Hippocampal formation (tissue), 2 donors: ENCODE measurements around the gene ARHGAP24.
A peak's percentile ranks its signal among the peaks of the same experiment; 100 is the strongest.

Source experiments
- DNase-seq, 2 donors: peaks; one replicate each; lab custom pipeline; 2025; lab: John Stamatoyannopoulos, UW

Gene ARHGAP24

DNA sequence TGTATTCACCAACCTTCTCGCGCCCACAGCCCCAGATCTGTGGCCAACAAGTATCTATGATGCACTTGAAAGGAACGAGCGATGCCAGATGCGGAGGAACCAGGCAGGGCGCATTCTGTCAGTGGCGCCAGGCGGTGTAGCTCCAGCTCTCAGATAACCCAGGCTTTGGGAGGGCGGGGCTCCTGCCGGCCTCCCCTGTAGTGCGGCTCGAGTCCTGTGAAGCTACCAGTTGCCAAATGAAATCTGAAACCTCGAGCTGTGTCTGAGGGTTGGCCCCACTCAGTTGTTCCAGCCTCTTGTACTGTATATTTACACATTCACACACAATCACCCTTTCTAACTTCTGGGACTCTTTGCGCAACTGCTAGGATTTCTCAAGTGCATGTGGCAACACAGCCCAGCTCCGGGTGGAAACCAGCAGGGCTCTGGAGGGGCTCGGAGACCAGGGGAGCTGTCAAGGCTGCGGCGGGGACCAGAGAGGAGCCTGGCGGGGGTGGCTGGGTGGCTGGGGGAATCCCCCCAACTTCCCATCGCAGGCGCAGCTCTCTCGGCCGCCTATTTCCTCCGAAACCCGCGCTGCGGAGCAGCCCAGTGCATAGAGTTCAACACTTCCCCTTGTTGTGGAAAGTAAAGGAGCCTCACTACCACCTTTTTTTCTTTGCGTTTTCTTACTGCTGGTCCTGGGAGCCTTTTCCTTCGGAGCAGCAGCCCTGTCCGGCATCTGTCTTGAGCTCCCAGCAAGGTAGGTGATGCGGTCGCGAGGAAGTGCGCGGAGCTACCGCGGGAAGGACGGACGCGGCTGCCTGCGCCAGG is at the start of gene ARHGAP24:
Gene ARHGAP24 (plus strand): TSS at position 333 of the 813 bp plus-strand sequence.
- peak; percentile 14 to 17 for DNase-seq

DNA sequence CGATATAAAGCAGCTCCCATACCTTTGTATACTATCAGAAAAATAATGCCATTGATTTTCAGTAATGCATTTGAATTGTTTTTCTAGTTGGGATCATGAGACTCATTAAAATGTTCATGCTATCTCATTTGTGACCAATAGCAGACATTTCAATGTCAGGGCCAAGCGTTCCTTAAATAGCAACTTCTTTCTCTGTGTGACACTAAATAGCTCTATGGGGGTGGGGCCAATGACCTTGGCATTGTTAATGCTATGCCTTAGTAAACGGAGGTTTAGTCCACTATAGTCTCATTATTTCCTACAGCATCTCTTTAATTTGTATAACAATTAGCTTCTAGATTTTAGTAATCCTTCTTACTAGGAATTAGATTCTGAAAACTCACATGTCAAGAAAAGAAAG is 48.6 kb upstream of the ARHGAP24 start:
- DNase-seq = no peak

DNA sequence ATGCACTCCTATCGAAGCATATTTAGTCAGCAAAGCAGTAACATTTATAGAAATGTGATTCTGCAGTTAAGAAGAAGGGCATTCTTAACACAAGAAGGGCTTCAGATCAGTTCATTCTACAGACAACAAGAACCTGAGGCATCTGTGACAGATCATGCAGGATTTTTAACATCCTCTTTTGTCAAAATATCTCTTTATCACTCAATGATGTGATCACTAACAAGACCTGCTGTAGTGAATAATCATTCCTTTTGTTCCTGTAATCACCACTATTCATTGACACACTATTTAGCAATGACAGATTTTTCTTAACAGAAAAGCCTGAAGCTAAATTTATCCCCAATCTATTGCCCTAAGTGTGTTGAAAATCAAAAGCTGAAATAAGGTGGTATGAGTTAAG is 47.8 kb upstream of the ARHGAP24 start:
- no peak for DNase-seq

DNA sequence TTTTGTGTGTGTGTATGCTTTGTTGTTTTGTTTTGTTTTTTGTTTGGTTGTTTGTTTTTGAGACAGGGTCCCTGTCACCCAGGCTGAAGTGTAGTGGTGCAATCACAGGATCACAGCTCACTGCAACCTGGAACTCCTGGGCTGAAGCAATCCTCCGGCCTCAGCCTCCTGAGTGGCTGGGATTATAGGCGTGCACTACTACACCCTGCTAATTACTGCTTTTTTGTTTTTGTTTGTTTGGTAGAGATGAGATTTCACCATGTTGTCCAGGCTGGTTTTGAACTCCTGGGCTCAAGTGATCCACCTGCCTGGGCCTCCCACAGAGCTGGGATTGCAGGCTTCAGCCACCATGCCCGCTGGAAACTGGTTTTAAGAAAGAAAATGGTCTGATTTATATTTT is 44.7 kb upstream of the ARHGAP24 start:
- no peak for DNase-seq

DNA sequence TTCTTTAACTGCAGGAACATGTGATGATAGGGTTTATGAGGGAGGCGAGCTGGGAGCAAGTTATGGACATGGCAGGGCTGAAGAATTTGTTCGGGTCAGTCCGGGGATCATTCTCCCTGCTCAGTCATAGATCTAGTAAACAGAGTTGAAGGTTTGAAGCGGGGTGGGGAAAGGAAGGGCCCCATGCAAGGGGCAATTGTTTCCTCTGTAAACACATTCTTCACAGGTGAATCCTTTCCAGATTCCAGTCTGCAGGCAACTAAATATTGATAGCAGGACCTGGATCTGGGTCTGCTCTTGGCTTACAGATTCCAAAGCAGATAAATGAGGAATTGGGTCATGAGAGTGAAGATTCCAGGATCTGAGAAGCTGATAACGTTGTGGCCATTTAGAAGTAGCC is 44.3 kb upstream of the ARHGAP24 start:
- DNase-seq = no peak

DNA sequence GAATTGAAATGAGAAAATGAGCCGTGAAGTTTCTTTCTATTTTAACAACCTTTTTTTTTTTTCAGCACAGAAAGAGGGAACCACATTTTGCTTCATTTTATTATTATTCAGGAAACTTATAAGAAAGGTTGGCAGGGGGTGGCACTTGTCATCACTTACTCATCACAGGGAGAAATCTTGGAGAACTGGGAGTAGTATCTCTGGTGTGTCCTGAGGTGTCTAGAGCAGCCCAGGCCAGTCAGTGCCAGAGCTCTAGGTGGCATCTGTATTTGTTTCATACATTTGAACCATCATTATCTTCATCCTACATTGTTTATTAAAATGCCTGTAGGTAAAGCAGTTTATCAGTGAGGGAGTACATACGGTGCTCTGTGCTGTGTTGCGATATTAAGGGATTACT is 43.8 kb upstream of the ARHGAP24 start:
- no peak for DNase-seq

DNA sequence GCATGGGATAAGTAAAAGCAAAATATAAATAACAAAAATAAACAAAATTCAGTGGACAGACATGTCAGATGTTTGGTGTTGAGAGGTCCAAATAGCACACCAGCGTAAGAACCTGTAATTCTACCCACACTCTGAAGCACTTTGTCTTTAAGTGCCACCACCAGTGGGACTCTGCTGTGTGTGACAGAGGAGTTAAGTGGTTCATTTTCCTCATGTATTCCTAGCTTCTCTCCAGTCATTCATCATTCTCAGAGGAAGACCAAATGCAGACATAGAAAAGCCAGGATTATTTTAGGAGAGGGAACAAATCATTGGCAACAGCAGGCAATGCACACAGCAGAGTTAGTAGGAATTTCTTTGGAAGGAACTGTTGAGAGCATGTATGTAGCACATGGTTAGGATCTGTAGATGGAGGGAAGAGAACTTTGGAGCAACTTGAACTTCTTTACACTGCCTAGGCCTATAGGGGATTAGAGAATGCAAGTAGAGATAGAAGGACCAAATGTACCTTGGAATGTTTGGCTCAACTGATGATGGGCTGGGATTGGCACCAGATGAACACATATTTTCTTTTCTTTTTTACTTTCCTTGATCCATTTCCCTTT is 43.0 kb upstream of the ARHGAP24 start:
- DNase-seq = no peak

DNA sequence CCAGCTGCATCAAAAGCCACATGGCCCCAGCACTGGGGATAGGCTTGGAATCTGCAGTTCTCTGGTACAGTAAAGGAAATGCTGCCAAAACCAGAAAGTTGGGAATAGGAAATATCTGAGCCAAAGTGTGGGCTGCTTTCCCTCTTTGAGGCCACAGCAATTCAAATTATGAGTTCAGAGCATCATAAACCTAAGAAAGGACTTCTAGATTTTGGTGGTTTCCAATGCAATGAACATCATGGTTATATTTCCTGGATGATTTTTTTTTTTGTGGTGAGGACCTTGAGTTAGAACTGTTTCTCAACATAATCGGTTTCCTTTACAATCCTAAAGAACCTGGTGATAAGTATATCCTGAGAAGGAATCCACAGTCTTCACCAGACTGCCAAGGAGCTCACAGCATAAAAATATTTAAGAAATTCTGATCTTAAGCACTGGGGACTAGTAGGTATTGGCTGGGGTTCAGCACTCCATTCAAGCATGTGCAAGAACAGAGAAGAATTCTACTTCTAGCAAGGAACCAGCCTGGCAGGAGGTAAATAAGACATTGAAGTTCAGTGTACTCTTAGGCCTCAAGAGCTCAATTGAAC is 29.8 kb upstream of the ARHGAP24 start:
- no peak for DNase-seq

DNA sequence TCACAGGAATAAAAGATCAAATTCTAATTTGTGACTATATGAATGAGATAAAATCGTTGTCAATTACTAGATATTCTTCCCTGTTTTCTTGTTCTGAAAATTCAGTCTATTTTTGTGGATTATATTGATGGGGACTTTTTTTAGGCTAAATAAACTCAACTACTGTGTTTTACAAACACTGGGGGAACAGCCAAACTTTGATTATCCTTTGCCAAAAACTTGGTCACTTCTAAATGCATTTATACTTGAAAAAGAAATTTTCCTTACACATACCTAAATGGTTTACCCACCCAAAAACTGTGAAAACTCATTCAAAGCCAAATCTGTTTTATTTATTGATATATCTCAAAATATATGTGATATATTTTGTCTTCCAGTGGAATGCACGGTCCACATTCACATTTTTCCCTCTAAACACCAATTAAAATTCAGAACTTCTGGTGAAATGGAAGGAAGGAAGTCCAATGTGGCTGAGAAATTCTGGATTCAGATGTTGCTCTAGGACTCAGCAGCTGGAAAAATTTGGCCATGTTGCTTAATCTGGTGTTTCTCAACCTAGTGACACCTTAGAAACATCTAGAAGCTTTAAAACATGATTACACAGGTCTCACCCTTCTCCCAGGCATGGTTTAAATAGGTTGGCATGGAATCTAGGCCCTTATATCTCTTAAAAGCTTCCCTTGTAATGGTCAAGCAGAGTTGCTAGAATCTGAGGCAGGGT is 28.6 kb upstream of the ARHGAP24 start:
- DNase-seq = no peak

DNA sequence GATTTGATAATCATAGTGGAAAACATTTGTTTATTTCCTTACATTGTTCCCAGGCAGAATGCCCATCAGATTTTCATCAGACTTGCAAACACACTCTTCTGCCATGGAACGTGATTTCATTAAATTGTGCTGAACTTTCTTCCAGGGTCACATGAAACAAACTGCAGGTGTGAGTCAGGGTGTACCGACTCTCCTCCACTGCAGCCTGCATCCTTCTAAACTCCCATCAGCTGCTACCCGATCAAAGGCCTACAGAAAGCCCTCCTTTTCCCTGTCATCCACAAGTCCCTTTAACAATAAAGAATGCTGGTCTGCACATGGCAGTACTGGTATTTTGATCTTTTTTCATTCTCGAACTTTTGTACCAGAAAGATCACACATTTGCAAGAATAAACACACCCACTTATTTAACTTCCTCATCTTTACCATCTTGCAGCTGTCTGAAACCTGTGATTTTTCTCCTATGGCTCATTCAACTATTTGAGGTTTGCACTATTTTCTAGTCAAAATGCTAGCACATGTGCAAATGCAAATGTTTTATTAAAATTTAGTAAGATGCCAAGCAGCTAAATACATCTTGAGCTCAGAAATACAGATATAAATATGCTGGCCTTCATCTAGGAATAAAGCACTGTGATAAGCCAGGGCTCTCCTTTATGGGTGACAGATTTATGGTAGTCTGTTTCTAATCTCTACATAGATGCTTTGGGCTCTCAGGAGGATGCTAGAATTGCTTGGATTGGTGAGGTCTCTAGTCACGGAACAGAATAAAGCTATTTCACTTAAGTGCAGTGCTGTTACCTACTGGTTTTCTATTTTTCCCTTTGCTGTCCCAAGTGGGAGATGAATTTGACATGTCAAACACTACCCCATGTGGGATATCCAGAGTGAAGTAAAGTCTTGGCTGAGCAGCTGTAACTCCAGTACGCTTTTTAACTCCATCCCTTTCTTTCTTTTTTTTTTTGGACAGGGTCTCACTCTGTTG is 25.8 kb upstream of the ARHGAP24 start:
- no peak for DNase-seq

DNA sequence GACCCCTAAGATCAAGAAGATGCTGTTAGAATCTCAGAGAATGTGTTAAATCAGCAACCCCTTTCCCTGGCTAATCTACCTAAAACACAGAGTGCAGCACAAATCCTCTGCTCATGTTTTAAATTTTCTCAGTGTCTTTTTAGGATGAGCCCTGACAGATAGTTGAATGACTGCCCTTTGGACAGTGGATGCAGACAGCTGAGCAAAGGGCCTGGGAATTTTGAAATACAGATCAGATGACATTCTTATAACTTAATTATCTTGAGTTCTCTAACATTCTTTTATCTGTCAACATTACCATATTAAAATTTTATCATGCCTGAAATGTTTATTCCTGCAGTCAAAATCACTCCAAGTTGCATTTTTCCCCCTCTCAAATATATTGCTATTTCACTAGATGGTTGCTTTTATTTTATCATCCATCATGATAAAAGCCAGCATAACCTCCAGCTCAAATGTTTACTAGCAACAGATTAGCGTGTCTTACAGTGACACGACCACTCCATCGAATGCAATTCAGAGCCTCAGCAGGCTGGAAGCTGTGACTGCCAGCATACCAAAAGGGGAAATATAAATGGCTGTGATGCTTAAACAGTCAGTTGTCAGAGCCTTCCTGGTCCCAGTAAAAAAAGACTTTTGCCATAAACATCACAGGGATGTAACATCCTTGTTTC is 22.8 kb upstream of the ARHGAP24 start:
- DNase-seq = no peak

DNA sequence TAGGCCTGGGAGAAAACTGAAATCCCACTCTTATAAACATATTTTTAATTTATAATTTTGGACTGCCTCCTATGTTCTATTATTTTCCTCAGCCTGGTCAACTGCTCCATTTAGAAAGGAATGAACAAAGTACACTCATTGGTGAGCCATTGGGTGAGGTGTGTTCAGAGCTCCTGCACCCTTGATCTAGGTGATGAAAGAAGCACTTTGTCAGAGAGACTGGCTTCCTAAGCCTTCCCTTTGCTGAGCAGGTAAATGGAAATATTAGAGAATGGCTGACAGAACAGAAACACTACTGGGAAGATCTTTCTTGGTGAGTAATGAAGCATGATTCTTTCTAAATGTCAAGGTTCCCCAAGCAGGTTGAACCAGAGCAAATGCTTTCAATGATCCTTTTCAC is 19.0 kb upstream of the ARHGAP24 start:
- DNase-seq = no peak

DNA sequence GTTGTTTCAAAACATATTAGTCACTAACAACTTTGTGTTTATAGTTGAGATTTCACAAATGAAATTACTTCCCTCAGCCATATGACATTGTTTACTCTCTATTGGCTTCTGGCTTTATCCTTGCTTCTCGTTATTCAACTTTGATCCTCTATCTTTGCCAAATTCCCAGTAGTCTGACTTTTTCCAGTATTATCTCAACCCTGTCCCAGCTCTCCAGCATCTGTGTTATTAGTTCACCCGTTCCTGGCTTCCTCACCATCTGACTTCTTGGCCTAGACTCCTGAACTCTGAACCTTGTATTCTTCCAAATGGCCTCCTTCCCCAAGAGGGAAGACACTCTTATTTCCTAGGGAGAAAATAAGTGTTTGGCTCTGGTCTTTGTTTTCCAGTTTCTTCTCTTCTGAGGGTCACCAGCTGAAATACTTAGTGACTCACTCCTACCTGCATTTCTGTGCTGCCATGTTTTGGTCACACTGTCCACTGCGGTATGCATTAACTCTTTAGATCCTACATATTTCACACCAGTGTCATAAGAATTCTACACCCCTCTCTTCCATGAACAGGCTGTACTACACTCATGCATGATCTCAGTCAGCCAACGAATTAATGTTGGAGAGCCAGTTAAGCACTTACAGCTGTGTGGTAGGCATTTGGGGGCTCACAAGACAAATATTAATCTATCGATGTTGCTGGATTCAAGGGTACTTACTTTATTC is 17.0 kb upstream of the ARHGAP24 start:
- DNase-seq = no peak

DNA sequence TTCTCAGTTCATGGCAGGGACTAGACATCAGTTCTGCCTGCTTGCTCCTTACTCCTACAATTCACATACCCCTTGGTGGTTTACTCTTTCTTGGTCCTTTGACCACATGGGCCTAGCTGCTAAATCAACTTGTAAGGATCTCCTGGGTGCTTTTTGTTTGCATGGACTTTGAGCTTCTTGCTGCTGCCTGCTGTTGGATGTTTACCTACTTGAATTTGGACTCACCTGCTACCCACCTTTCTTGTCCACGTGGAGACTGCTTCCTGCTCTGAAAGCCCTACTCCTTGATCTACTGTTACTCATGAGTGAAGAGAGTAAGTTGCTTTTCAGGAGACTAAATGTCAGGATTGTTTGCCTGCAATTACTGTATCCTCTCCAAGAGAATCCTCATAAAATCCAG is 15.2 kb upstream of the ARHGAP24 start:
- DNase-seq = no peak

DNA sequence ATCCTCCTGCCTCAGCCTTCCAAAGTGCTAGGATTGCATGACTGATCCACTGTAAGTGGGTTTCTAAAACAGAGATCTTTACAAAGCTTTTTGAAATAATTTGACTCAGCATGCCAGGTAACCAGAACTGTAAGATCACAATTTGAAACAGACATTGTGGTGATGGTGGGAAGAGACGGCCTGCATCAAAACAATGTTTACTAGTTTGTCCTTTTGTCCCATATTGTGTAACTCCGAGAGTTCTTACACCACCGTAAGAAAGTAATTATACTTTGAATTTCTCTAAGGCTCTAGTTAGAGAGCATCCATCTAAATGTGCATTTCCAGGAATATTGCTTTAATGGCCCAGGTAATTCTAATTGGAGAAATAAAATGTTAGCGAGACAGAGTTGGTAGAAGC is 594 bp upstream of the ARHGAP24 start:
- DNase-seq = no peak

DNA sequence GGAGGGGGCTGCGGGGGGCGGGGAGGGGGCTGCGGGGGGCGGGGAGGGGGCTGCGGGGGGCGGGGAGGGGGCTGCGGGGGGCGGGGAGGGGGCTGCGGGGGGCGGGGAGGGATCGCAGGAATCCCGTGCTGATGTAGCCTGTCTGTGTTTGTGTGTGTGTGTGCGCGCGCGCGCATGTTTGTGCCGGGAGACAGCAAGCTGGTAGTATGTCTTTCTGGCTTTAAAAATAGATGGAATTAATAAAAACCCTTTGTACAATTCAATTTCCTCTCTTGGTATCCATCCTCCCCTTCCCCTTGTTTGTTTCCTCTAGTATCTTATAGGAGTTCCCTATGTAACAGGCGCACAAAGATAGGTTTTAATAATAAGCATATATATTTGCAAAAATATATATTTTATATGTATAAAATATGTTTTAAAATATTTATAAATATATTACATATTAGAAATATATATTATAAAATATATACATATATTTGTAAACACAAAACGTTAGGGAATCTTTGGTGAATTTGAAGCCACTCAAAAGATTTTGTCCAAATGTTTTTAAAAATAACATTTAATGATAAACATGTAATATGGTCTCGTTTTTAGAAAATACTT is 782 bp downstream of the ARHGAP24 start:
- DNase-seq = no peak

DNA sequence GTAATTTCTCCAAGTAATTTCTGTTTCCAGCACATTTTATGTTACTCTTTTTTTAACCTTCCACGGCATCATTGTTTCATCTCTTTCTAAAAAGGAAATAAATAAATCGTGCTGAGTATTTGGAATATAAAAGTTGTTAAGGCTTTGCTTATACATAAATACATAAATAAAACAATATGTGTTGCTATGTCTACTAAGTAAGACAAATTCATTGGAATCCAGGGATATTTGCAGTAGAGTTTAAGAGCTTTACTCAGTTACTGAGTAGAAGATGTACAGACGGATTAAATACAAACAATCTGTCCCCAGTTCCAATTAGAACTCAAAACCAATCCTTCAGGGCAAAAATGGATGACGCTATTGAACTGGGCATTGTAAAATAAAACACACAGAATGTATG is 1.4 kb downstream of the ARHGAP24 start:
- DNase-seq = no peak

DNA sequence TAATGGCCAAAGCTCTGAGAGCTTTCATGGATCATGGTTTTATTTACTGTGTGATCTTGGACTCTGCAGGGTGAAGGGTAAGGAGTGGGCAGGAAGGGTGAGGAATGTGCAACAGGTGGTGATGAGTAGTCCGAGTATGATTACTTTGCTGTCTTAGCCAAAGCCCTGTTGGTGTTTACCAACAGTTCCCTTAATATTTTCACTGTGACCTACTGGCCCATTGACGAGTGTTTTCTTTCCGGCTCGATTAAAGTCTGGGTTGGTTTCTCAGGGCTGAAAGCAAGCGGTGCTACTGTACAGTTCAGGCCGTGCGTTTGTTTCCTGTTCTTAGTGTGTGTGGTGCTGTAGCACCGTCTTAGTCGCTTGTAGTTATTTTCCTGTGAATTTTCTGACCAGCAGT is 2.6 kb downstream of the ARHGAP24 start:
- no peak for DNase-seq

DNA sequence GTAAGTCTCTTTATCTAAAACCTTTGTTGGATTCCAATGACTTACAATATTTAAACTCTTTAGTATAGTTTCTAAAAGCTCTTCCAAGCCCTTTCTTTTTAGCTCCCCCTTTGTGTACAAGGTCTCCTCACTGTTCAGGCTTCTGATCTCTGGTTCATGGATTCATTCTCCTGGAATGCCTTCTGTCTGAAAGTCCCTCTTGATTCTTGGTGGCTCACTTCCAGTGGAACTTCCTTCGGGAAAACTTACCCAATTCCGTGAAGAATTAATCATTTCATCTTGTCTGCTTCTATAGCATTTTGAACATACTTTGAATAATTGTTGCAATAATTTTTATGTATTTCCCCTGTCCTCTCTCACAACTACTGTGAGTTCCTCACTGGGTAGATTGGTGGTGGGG is 3.6 kb downstream of the ARHGAP24 start:
- no peak for DNase-seq
